Retinal pigment epithelial cell (primary cell): ENCODE measurements around the gene PGK1.
"Not testable (repeated sequence)": the region's sequence is repeated elsewhere in the genome, so short reads cannot be mapped to it uniquely, and the experiment has no call there.

ENCODE experiments used
- DNase-seq: peaks from one replicate; pipeline ENCODE4 v3.0.0-alpha.2; 2010; ENCODE audit warnings: low read depth
- H3K4me3 ChIP-seq: 2 replicates; pipeline ENCODE4 v1.5.1; 2011; ENCODE audit warnings: mild to moderate bottlenecking, low read length, control low read depth, moderate library complexity
- CTCF ChIP-seq: conservative IDR thresholded peaks from 2 replicates; pipeline ENCODE4 v1.5.1; 2011; ENCODE audit warnings: low read depth, low read length, control low read depth, inconsistent platforms

PGK1 gene

GRCh38 chrX:78074088-78074487 is 30.0 kb upstream of the PGK1 start:
- no peak for TF ChIP-seq CTCF

GRCh38 chrX:78075787-78076389 is 28.2 kb upstream of the PGK1 start:
- DNase-seq = no peak
- H3K4me3 ChIP-seq = no peak overlapping the region
- no peak for TF ChIP-seq CTCF

More at GRCh38 chrX:78074088-78074487, 30.0 kb upstream of the PGK1 start:
- no peak for DNase-seq
- H3K4me3 ChIP-seq = no peak overlapping the region

- not testable (repeated sequence) for DNase-seq, H3K4me3 ChIP-seq
Observed at GRCh38 chrX:78081413-78081812, 22.6 kb upstream of the PGK1 start.

- TF ChIP-seq CTCF = peak; percentile 54
- DNase-seq = no peak
- no peak overlapping the region for H3K4me3 ChIP-seq
Observed at GRCh38 chrX:78092296-78092695, 11.8 kb upstream of the PGK1 start.

GRCh38 chrX:78098108-78098507 is 5.9 kb upstream of the PGK1 start:
- H3K4me3 ChIP-seq = no peak overlapping the region
- no peak for DNase-seq
- TF ChIP-seq CTCF = no peak

GRCh38 chrX:78102091-78102490 is 2.0 kb upstream of the PGK1 start:
- DNase-seq = no peak
- TF ChIP-seq CTCF = no peak
- no peak overlapping the region for H3K4me3 ChIP-seq

GRCh38 chrX:78103001-78103622 is 936 bp upstream of the PGK1 start:
- H3K4me3 ChIP-seq = peak overlapping the region; percentile 42

More at GRCh38 chrX:78103001-78103622, 936 bp upstream of the PGK1 start:
- no peak for DNase-seq
- no peak for TF ChIP-seq CTCF
